GM20000 (cell line): Measurements from ENCODE around the gene NBEAL2.
"Not testable (repeated sequence)": the region's sequence is repeated elsewhere in the genome, so short reads cannot be mapped to it uniquely, and the experiment has no call there.

Experiments
- DNase-seq: peaks from one replicate; pipeline ENCODE4 v3.0.0; 2012; ENCODE audit warnings: low spot score
- CTCF ChIP-seq: IDR thresholded peaks from 2 replicates; pipeline ENCODE4 v1.5.1; 2012; ENCODE audit warnings: mild to moderate bottlenecking, control low read depth; ENCODE audit errors: extremely low read depth, missing control alignments

Gene NBEAL2

GRCh38 chr3:47020311-47020710 is 40.8 kb downstream of the NBEAL2 start:
- TF ChIP-seq CTCF: no peak
- DNase-seq: no peak

GRCh38 chr3:47022641-47023071 is 43.2 kb downstream of the NBEAL2 start:
- DNase-seq: no peak
- TF ChIP-seq CTCF: no peak

- TF ChIP-seq CTCF: no peak
- DNase-seq: no peak
Measured at GRCh38 chr3:47024932-47025331, 45.5 kb downstream of the NBEAL2 start.

- DNase-seq: not testable (repeated sequence)
Measured at GRCh38 chr3:47026432-47026831, 47.0 kb downstream of the NBEAL2 start.

GRCh38 chr3:47028146-47028545 is 48.7 kb downstream of the NBEAL2 start:
- no peak for DNase-seq
- TF ChIP-seq CTCF: no peak

GRCh38 chr3:47028667-47029066 is 49.2 kb downstream of the NBEAL2 start:
- no peak for DNase-seq
- TF ChIP-seq CTCF: no peak

- DNase-seq: not testable (repeated sequence)
Measured at GRCh38 chr3:47031041-47031440, 51.6 kb downstream of the NBEAL2 start.

GRCh38 chr3:47034868-47035489 is 55.5 kb downstream of the NBEAL2 start:
- no peak for DNase-seq
- no peak for TF ChIP-seq CTCF

- TF ChIP-seq CTCF: no peak
- no peak for DNase-seq
Measured at GRCh38 chr3:47035645-47036044, 56.2 kb downstream of the NBEAL2 start.
